Stimulated activated memory B cell treated with anti-CD40 and anti-IgM and Interleukin-4, amounts not matched to agents 10 μg/mL and 1 μg/mL and 100 μg/mL, for 72 hours (primary cell): ENCODE results near the gene BRAF.
A peak's percentile ranks its signal among the peaks of the same experiment; 100 is the strongest.
"Not testable (repeated sequence)": the region's sequence is repeated elsewhere in the genome, so short reads cannot be mapped to it uniquely, and the experiment has no call there.

ENCODE experiments used
- ATAC-seq: fragments of 150-1000 bp; cut with Tn5 transposase; 2 replicates; pipeline ENCODE4 v1.10.0; 2021
- H3K27ac Mint-ChIP-seq: one replicate; pipeline ENCODE4 v1.8.0; 2022; ENCODE audit warnings: mild to moderate bottlenecking, mixed read lengths
- H3K27me3 Mint-ChIP-seq: one replicate; pipeline ENCODE4 v1.8.0; 2022; ENCODE audit warnings: mixed read lengths
- H3K36me3 Mint-ChIP-seq: one replicate; pipeline ENCODE4 v1.8.0; 2022; ENCODE audit warnings: mixed read lengths
- H3K4me1 Mint-ChIP-seq: one replicate; pipeline ENCODE4 v1.8.0; 2022; ENCODE audit warnings: mixed read lengths
- H3K4me3 Mint-ChIP-seq: one replicate; pipeline ENCODE4 v1.8.0; 2022; ENCODE audit warnings: mild to moderate bottlenecking, moderate library complexity, mixed read lengths
- H3K9me3 Mint-ChIP-seq: one replicate; pipeline ENCODE4 v1.8.0; 2022; ENCODE audit warnings: mixed read lengths

Gene BRAF

GRCh38 chr7:140926021-140926817 lies 1.5 kb upstream of the BRAF start:
- Mint-ChIP-seq H3K36me3 (no peaks in the 10 kb centered on the region), H3K4me3 (no peak overlapping the region), H3K27me3 (no peaks in the 10 kb centered on the region), H3K9me3 (no peaks in the 10 kb centered on the region), H3K4me1 (no peaks in the 10 kb centered on the region), H3K27ac (peak overlapping the region; percentile 31)
- ATAC-seq = no peak

- H3K27me3 Mint-ChIP-seq = no peaks in the 10 kb centered on the region
- H3K36me3 Mint-ChIP-seq = peaks cover 9% of the 10 kb centered on the region
- no peaks in the 10 kb centered on the region for H3K9me3 Mint-ChIP-seq
- no peak overlapping the region for H3K4me3 Mint-ChIP-seq
- H3K27ac Mint-ChIP-seq = no peak overlapping the region
- ATAC-seq = peak; percentile 86
- peaks cover 16% of the 10 kb centered on the region for H3K4me1 Mint-ChIP-seq
Observed at GRCh38 chr7:140924019-140924820, 509 bp downstream of the BRAF start.

- ATAC-seq = peak; percentile 1
- Mint-ChIP-seq H3K36me3 (peaks cover 10% of the 10 kb centered on the region), H3K4me3 (no peak overlapping the region), H3K9me3 (no peaks in the 10 kb centered on the region), H3K4me1 (peaks cover 17% of the 10 kb centered on the region), H3K27ac (no peak overlapping the region), H3K27me3 (no peaks in the 10 kb centered on the region)
Observed at GRCh38 chr7:140923358-140924006, 1.2 kb downstream of the BRAF start.

GRCh38 chr7:140922741-140923345 lies 1.9 kb downstream of the BRAF start:
- H3K4me3 Mint-ChIP-seq = no peak overlapping the region
- H3K4me1 Mint-ChIP-seq = peaks cover 22% of the 10 kb centered on the region
- H3K27ac Mint-ChIP-seq = no peak overlapping the region
- no peaks in the 10 kb centered on the region for H3K9me3 Mint-ChIP-seq
- no peak for ATAC-seq
- peaks cover 10% of the 10 kb centered on the region for H3K36me3 Mint-ChIP-seq
- H3K27me3 Mint-ChIP-seq = no peaks in the 10 kb centered on the region

- H3K4me1 Mint-ChIP-seq = peaks cover 43% of the 10 kb centered on the region
- no peak overlapping the region for H3K27ac Mint-ChIP-seq
- no peak overlapping the region for H3K4me3 Mint-ChIP-seq
- peaks cover 16% of the 10 kb centered on the region for H3K36me3 Mint-ChIP-seq
- no peaks in the 10 kb centered on the region for H3K27me3 Mint-ChIP-seq
- ATAC-seq = no peak
- H3K9me3 Mint-ChIP-seq = no peaks in the 10 kb centered on the region
Observed at GRCh38 chr7:140920745-140921144, 4.0 kb downstream of the BRAF start.

- ATAC-seq = no peak
- H3K9me3 Mint-ChIP-seq = no peaks in the 10 kb centered on the region
- H3K36me3 Mint-ChIP-seq = peaks cover 16% of the 10 kb centered on the region
- no peak overlapping the region for H3K4me3 Mint-ChIP-seq
- no peak overlapping the region for H3K27ac Mint-ChIP-seq
- H3K27me3 Mint-ChIP-seq = no peaks in the 10 kb centered on the region
- H3K4me1 Mint-ChIP-seq = peaks cover 55% of the 10 kb centered on the region
Observed at GRCh38 chr7:140918236-140918635, 6.5 kb downstream of the BRAF start.

GRCh38 chr7:140917258-140917657 lies 7.5 kb downstream of the BRAF start:
- peaks cover 22% of the 10 kb centered on the region for H3K36me3 Mint-ChIP-seq
- no peaks in the 10 kb centered on the region for H3K27me3 Mint-ChIP-seq
- no peak overlapping the region for H3K27ac Mint-ChIP-seq
- no peak overlapping the region for H3K4me3 Mint-ChIP-seq
- no peaks in the 10 kb centered on the region for H3K9me3 Mint-ChIP-seq
- no peak for ATAC-seq
- peaks cover 65% of the 10 kb centered on the region for H3K4me1 Mint-ChIP-seq

GRCh38 chr7:140915935-140916555 lies 8.7 kb downstream of the BRAF start:
- peaks cover 24% of the 10 kb centered on the region for H3K36me3 Mint-ChIP-seq
- H3K4me1 Mint-ChIP-seq = peaks cover 73% of the 10 kb centered on the region
- no peak overlapping the region for H3K27ac Mint-ChIP-seq
- no peaks in the 10 kb centered on the region for H3K9me3 Mint-ChIP-seq
- no peak overlapping the region for H3K4me3 Mint-ChIP-seq
- no peak for ATAC-seq
- no peaks in the 10 kb centered on the region for H3K27me3 Mint-ChIP-seq

GRCh38 chr7:140914083-140914482 lies 10.6 kb downstream of the BRAF start:
- H3K4me3 Mint-ChIP-seq = no peak overlapping the region
- H3K4me1 Mint-ChIP-seq = peaks cover 65% of the 10 kb centered on the region
- no peaks in the 10 kb centered on the region for H3K27me3 Mint-ChIP-seq
- H3K36me3 Mint-ChIP-seq = peaks cover 23% of the 10 kb centered on the region
- no peaks in the 10 kb centered on the region for H3K9me3 Mint-ChIP-seq
- H3K27ac Mint-ChIP-seq = no peak overlapping the region
- ATAC-seq = no peak

- H3K4me1 Mint-ChIP-seq = peaks cover 68% of the 10 kb centered on the region
- H3K9me3 Mint-ChIP-seq, H3K27me3 Mint-ChIP-seq, ATAC-seq, H3K4me3 Mint-ChIP-seq, H3K27ac Mint-ChIP-seq: not testable (repeated sequence)
- H3K36me3 Mint-ChIP-seq = peaks cover 23% of the 10 kb centered on the region
Observed at GRCh38 chr7:140913596-140913928, 11.2 kb downstream of the BRAF start.

- Mint-ChIP-seq H3K27ac (no peak overlapping the region), H3K9me3 (no peaks in the 10 kb centered on the region), H3K4me3 (no peak overlapping the region), H3K36me3 (peaks cover 24% of the 10 kb centered on the region), H3K27me3 (no peaks in the 10 kb centered on the region), H3K4me1 (peaks cover 64% of the 10 kb centered on the region)
- ATAC-seq = no peak
Observed at GRCh38 chr7:140911746-140912145, 13.0 kb downstream of the BRAF start.

GRCh38 chr7:140909476-140910161 lies 15.1 kb downstream of the BRAF start:
- Mint-ChIP-seq H3K27me3 (no peaks in the 10 kb centered on the region), H3K27ac (no peak overlapping the region), H3K36me3 (peaks cover 31% of the 10 kb centered on the region), H3K4me3 (no peak overlapping the region), H3K4me1 (peaks cover 53% of the 10 kb centered on the region), H3K9me3 (no peaks in the 10 kb centered on the region)
- ATAC-seq = no peak

GRCh38 chr7:140908361-140908760 lies 16.4 kb downstream of the BRAF start:
- ATAC-seq = no peak
- Mint-ChIP-seq H3K9me3 (peaks cover 4% of the 10 kb centered on the region), H3K36me3 (peaks cover 42% of the 10 kb centered on the region), H3K4me3 (no peak overlapping the region), H3K27me3 (no peaks in the 10 kb centered on the region), H3K27ac (no peak overlapping the region), H3K4me1 (peaks cover 56% of the 10 kb centered on the region)

- peak overlapping the region; percentile 8 for H3K27ac Mint-ChIP-seq
- H3K4me3 Mint-ChIP-seq = no peak overlapping the region
- ATAC-seq = no peak
Observed at GRCh38 chr7:140903741-140904480, 20.8 kb downstream of the BRAF start.

More at GRCh38 chr7:140903741-140904480, 20.8 kb downstream of the BRAF start:
- H3K36me3 Mint-ChIP-seq = peaks cover 27% of the 10 kb centered on the region
- H3K4me1 Mint-ChIP-seq = peaks cover 59% of the 10 kb centered on the region
- peaks cover 4% of the 10 kb centered on the region for H3K9me3 Mint-ChIP-seq
- no peaks in the 10 kb centered on the region for H3K27me3 Mint-ChIP-seq
